HG03565 (cell line): ENCODE results near the gene PRLHR.

ENCODE experiments used
- ATAC-seq: cut with Tn5 transposase; IDR thresholded peaks from one replicate; pipeline ENCODE4 v1.9.1; 2021; ENCODE audit warnings: mild to moderate bottlenecking, moderate library complexity; ENCODE audit not compliant: unreplicated experiment

The PRLHR gene

DNA sequence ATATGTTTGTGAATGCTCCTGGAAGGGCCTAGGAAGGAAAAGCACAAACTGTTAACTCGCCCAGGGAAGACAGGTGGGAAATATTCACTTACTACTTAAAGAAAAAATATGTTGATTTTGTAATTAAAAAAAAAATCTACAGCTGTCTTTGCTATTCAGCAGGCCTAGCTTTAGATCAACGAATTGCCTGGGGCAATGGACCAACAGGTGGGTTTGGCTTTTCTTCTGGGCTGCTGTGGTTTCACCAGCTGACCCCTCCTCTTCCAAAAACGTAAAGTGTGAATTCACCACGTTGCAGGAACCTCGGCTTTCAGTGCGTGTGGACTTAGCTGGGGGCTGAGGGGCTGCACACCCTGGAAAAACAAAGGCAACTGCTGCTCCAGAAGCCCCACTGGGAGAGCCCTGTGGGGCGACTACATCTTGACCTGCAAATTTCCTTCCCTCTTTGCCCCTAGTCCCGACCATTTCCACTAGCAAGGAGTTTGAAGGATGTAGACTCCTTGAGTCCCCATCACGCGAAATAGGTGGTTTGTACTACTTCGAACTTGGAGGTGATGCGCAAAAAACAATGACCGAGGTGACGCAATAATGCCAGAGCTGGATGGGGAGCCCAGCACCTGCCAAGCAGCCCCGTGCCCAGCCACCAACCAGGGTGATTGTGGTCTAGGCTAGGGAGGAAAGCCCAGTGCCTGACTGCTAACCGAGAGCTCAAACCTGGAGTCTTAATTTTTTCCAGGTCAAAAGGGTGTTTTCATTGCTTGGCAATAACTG, 7.4 kb downstream of the PRLHR start:
- ATAC-seq, result no peak

DNA sequence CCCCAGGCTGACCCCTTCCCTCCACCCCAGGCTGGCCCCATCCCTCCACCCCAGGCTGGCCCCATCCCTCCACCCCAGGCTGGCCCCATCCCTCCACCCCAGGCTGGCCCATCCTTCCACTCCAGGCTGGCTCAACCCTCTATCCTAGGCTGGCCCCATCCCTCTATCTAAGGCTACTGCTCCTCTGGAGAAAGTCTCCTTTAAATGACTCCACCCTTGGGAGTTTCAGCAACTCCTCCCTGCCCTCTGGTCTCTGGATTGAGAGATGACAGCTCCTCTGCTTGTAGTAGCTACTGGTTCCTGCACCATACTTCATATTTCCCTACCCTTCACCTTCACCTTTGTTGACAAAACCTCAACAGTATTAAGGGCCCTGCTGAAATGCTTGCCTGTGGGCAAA, 8.5 kb downstream of the PRLHR start:
- no peak for ATAC-seq

DNA sequence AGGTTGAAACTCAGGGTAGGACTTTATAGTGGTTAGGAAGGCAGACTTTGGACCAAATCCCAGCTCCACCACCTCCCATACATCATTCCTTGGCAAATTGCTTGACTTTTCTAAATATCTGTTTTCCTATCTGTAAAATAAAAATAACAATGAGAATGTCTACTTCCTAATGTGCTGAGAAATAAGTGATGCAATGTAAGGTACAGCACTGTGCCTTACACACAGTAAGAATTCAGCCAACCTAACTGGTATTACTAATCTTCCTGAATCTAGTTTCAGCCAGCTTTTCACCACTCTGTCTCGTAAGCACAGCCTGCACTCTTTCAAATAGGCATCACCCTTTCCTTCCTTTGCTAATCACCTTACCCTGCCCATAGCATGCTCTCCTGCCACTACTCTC, 9.7 kb downstream of the PRLHR start:
- ATAC-seq, result no peak

DNA sequence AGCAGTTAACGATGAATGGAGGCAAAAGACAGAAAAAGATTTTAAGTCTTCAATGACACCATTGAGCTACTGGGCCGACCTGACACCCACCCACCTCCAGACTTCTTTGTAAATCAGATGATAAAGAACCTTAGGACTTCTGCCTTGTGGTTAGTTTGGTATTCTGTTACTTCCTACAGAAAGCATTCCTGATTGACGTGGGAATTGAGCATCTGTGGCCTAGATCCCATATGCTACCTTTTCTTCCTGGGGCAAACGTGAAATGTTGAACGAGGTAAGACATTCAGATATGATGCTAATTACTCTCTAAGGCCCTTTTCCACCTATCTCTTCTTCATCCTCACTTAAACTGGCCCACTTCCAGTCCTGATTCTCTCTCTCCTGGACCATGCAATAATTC, 10.2 kb downstream of the PRLHR start:
- ATAC-seq, result no peak

DNA sequence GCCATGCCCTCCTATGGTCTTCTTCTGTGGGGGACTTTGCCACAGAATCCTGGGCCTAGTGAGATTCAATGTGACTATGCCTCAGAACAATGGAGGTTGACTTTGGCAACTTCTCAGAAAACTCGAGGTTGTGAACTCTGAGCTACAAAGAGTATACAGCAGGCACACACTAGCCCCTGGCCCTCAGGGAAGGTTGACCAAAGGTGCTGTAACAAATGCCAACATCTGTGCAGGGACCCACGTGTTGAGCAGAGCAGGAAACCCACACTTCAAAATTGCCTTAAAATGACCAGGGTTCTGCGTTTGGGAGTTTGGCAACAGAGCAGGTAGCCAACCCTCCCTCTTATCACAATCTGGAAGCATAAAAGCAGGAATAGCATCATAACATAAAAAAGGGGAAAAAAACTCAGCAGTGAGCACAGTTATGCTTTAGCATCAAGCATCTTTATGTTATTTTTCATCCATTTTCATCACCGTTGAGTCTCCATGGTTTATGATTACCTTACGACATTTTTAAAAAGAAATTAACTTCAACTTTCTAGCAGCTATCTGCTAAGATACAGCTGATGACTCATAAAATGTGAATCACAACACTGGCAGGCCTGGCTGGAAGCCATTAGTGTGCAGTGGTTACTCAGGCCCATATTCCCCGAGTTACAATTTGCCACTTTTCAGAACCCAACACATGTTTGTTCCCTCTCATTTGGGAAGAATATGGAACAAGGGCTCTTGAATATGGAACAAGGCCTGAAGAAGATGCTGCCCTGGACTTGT, 11.1 kb downstream of the PRLHR start:
- no peak for ATAC-seq

DNA sequence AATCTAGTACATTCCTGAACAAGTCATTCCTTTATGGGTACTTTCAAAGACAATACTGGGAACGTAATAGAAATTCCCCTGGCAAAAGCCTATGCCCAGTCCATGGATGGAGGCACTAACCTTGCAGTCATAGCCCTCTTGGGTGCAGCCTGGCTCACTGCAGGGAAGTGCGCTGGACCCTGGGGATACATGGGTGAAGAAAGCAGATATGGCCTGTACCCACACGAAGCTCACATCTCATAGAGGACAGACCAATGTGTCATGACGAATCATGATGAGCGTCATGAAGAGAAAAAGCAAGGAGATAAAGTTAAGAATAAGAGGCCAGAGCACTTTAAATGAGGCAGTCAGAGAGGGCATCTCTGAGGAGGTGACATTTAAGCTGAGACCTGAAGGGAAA, 11.8 kb downstream of the PRLHR start:
- no peak for ATAC-seq

DNA sequence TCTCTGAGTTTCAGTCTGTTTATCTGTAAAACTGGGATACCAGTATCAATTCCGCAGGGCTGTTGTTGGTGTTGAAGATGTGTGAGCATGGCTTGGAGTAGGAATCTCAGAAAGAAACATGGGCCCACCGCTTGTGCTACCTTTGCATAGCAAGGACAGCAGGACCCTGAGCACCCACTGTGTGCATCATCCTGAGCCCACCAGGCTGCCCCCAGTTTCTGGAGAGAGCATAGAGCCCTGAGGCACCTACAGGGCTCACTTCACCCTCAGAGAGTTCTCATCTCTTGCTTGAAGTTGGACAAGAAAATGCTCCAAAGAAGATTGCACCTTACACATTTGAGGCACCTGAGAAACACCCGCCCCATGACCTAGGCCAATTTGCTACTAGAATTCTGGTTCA, 12.9 kb downstream of the PRLHR start:
- no peak for ATAC-seq

DNA sequence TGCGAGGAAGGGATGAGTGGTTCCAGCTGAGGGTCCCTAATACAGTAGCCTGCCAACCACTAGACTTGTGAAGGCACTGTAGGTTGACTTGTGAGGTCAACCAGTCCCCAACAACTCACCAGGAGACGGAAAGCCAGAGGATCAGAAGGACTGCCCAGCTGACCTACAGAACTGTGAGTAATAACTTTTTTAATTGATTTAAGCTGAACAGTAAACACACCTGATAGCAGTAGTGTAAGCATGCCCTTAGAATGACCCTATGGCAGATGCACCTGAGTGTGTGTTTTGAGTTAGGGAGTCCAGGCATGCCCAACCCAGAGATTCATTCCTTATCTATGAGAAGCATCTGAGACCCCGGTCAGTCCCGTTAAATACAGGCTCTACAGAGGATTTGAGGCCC, 14.1 kb downstream of the PRLHR start:
- ATAC-seq, result no peak

DNA sequence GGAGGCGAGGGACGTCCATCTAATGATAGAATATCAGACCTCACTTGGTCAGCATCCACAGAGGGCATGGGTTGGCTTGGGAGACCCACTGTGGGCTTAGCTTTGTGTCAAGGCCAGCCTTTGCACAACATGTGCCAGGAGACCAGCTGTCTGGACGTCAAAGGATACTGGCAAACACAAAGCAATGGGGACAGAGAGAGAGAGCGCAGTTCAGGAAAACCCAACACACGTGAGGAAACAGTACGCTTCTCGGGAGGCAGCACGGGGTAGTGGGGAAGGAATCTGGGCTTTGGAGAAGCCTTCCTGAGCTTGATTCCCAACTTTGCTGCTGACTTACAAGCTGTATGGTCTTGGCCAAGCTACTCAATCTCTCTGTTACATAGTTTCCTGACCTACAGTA, 14.7 kb downstream of the PRLHR start:
- ATAC-seq, result no peak

DNA sequence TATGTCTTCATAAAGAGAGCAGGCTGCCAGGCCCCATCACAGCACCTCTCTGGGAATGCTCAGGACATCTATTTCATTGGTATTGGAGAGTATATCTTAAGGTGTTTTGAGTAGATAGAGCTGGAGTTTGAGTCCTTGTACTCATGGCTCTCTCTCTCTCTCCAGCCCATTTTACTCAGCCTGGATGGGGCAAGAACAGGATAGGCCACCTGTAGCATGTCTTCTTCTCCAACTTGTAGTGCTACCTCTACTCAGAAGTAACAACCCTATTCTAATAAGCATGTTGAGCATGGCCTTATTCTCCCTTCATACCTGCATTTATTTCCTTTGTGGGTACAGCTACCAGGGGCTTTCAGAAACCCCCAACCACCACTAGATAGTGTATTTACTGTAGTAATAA, 21.9 kb downstream of the PRLHR start:
- ATAC-seq, result no peak

DNA sequence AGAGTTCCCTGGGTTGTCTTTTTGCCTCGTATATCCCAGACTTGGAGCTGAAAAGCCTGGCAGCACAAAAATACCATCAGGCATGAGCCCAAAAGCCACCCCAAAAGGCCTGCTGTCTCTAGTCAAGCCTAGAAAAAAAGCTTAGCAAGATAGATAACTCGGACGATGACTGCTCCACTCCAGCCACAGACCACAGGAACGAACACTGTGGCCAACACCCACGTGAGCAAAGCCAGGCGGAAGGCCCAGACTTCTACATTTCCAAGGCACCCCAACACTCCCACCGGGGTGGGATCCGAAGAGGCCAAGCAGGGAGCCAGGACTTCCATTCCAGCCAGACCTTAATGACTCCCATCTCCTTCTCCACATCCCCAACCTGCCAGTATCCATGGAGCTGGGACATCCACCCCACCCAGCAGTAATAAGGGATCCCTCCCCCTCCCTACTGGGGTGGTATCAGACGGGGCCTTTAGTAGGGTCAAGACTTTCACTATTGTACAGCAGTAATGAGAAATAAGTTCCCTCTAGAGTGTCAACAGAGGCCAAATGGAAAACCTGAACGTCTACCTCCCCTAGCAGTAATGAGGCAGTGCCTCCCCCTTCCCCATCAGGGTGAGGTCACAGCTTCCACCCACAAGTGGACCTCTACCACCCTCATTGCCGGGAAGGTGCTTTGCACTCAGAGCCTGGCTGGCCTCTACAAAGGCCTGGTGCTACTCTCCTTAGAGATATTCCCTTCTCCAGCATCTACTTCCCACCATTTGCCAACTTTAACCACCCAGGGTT, 23.0 kb downstream of the PRLHR start:
- no peak for ATAC-seq

DNA sequence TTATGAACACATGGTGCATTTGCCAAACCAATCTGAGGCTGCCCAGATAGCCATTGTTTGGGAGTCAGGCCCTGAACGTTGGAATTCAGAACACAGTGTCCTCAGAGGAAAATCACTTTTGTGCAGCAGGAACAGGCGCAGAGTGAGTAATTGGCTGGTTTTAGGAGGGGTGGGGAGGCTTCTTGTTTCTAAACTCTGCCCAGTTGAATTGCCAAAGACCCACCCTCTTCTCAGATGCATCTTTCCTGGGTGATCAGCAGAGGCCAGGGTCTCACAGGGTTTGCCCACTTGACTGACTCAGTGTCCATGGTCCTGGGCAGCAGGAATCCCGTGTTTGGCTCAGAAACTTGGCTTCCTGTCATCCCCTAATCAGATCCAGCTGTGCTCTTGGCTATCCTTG, 24.3 kb downstream of the PRLHR start:
- ATAC-seq, result no peak

DNA sequence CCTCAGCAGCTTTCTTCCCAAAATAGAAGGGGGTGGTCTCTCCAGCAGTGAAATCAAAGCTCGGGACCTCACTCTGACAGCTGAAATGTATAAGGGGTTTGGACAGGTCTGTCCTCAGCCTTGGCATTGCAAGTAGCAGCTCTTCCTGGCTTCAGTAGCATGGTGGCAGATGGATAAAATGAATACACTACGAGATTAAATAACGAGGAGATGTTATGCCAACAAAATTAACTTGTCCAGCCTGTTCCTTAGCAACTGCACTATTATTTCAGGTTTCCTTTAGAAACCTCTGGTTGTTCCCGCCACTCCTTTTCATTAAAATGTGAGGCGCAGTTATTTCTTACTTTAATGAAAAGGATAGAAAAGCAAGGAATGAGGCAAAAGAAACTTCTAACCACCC, 24.9 kb downstream of the PRLHR start:
- no peak for ATAC-seq

DNA sequence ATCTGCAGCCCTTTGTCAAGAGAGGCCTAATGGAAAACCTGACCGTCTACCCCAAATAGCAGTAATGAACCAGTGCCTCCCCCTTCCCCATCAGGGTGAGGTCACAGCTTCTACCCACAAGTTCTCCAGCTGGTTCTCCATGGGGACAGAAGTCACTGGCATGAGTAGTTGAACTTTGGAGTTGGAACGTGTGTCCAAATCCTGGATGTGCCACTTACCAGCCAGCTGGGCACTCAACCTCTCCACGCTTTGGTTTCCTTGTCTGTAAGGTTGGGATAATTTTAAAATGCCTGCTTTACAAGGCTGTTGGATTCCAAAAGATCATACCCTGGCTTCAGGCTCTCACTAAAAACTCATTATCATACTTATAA, 25.6 kb downstream of the PRLHR start:
- no peak for ATAC-seq

DNA sequence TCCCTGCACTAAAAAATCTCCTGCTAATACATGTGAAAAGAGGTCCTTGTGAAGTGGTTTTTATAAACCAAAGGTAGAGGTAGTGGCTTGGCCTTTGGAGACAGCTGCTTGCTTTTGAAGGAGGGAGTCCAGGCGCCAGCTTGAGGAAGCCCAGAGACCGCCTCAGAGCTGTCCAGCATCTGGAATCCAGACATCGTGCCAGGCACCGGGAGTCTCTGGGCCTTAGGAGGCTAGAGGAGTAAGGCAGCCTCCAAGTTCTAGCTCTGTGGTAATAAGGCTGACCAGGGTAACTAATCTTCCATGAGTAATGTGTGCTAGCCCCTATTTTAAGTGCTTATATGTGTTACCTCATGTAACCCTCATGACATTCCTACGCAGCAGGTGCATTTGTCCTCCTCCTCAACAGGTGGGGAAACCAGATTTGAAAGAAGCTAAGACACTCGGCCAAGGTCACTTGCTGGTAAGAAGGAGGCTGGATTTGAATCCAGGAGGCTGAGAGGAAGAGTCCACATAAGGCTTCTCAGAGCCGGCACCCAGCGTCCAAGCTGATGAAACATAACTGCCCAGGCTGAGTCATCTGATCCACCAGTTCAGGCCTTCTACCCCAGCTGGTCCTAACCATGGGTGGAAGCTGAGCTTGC, 26.1 kb downstream of the PRLHR start:
- no peak for ATAC-seq

DNA sequence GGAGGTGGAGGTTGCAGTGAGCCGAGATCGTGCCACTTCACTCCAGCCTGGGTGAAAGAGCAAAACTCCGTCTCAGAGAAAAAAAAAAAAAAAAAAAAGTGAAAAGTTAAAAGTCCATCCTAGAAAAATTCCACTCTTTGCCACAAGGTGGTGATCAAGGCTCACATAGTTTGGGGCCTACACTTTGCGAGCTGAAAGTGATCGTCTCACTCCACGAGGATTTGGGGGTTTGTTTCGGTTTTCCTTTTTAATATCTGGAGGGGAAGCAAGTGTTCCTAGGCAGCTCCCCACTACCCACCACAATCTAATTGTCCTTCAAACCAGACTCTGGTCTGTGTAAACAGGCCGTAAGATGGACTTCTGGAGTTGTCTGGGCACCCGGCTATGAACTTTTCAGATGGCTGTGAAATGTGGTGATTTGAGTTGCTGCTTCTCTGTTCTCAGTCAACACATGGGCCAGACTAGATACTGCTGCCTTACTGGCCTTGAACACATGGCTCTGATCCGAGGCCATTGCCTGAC, 27.1 kb downstream of the PRLHR start:
- ATAC-seq, result no peak

DNA sequence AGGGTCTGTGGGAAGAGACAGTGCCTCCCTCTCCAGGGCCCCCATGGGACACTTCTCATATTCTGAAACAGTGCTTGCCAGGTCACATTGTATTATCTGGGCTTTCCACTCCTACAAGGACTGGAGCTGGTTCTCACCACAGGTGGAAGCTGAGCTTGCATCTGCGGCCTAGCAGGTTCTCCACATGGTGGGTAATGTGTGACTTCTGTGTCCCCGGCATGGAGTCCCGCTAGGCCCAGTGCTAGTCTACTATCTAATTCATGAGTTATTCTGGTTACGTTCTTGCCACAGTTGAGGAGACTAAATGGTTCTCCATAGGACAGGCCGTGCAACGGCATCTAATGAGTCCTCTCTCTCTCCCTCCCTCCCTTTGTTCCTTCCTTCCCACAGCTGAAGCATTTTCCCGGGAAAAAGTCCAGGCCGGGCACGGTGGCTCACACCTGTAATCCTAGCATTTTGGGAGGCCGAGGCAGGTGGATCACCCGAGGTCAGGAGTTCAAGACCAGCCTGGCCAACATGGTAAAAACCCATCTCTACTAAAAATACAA, 27.7 kb downstream of the PRLHR start:
- ATAC-seq, result no peak

DNA sequence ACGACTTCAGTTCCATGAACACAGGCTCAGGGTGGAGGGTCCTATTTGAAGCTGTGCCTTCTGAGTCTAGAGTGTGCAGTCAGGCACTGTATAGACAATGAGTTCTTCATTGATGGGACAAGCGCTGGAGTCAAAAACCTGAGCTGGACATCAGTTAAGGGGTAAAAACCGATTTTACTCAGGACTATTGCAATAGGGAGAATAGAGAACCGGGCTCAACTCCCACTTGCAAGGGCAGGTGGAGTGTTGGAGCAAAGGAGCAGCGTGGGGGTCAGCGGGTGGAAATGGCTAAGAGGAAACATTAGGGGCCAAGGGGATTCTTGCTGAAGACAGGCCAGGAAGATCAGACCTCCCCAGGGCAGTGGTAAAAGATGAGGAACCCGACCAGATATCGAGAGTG, 28.5 kb downstream of the PRLHR start:
- no peak for ATAC-seq

DNA sequence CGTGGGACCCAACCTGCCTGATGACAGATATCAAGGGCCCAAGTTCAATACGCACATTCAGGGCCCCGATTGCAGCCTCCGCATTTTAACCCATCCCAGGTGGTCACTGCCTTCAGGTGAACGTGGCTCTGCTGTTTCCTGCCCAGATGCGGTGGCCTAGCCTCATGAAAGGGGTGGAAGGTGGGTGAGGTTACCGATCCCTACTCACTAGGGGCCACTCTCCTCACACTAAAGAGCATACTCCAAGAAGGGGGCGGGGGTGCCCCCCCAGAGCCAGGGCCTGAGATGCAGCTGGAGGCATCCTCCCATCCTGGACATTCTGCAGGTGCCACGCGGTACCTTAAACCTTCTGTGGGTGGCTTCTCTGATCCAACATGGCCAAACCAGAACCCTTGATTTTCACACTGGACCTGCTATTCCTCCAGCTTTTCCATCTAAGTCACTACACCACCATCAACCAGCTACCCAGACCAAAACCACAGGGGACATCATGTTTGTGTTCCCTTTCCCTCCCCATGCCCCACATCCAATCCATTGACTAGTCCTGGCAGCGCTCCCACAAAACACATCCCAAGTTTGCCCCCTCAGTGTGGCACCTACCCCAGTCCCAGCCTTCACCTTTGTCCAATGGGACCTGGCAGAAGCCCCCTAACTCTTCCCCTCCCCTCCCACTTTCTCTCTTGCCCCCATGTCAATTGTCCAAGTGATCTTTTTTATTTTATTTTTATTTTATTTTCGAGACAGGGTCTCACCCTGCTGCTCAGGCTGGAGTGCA, 30.0 kb downstream of the PRLHR start:
- no peak for ATAC-seq

DNA sequence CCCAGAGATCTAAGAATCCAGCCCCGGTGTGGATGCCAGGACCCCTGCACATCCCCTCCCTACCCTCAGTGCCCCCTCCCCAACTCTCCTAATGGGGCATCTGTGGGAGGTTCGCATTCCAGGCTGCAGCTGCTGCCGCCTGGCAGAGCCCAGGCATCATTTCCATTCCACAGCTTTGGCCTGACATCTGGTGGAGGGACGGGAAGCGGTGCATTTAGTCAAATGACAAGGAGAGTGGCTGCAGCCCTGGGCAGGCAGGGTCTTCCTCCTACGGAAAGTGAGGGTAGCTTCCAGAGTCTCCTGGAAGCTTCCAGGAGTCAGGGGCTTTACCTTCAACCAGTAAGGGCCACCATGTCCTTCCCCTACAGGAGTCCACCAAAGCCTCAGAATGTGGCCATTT, 30.8 kb downstream of the PRLHR start:
- ATAC-seq, result no peak
